HCT116 (cell line): ENCODE results near the gene DCST2.

Source experiments
- CTCF ChIP-seq, 3 experiments: fragments of 200-600 bp in 1 of 3; sonication (generic) in 1 of 3; IDR thresholded peaks in 2 of 3; conservative IDR thresholded peaks in 1 of 3; 2 replicates each; pipeline ENCODE4 v1.5.1; 2012 to 2017; ENCODE audit warnings: low read depth in 2 of 3, low read length in 2 of 3, antibody characterized with exemption in 1 of 3, borderline replicate concordance in 1 of 3, control low read depth in 1 of 3, mild to moderate bottlenecking in 1 of 3, mixed read lengths in 1 of 3, mixed run types in 1 of 3, moderate library complexity in 1 of 3; ENCODE audit not compliant: insufficient read depth in 1 of 3
- POLR2A ChIP-seq: IDR thresholded peaks from 2 replicates; pipeline ENCODE4 v1.7.0; 2011; ENCODE audit warnings: borderline replicate concordance; ENCODE audit not compliant: insufficient read depth, insufficient read length; ENCODE audit errors: extremely low read depth

GRCh38 chr1:154971341-154971998 is 62.1 kb downstream of the DCST2 start:
- TF ChIP-seq CTCF (IDR thresholded peaks at IDR 0.05 in 2 of 3, conservative IDR thresholded peaks at IDR 0.05 in 1 of 3; ENCODE audit: borderline replicate concordance in 1 of 3, insufficient read depth in 1 of 3, low read depth in 2 of 3, low read length in 2 of 3), result no peak
- TF ChIP-seq POLR2A, result no peak
